Mucosa of rectum (tissue), 2 donors: ENCODE data around the gene SAE1.

Experiments used
- H3K27ac ChIP-seq, 2 donors: one replicate each; pipeline ENCODE4 v1.7.0; 2013; ENCODE audit warnings: inconsistent platforms in 2 of 2, low read depth in 2 of 2, low read length in 2 of 2
- H3K27me3 ChIP-seq, 2 donors: one replicate each; pipeline ENCODE4 v1.7.0; 2013; ENCODE audit warnings: low read length in 2 of 2; ENCODE audit not compliant: control insufficient read depth in 2 of 2, insufficient read depth in 2 of 2
- H3K36me3 ChIP-seq, 2 donors: one replicate each; pipeline ENCODE4 v1.7.0; 2013; ENCODE audit warnings: low read length in 2 of 2; ENCODE audit not compliant: control insufficient read depth in 2 of 2, insufficient read depth in 2 of 2
- H3K4me1 ChIP-seq, 2 donors: one replicate each; pipeline ENCODE4 v1.7.0; 2013; ENCODE audit warnings: low read length in 2 of 2, mild to moderate bottlenecking in 1 of 2; ENCODE audit not compliant: control insufficient read depth in 2 of 2, insufficient read depth in 2 of 2
- H3K4me3 ChIP-seq, 2 donors: one replicate each; pipeline ENCODE4 v1.7.0; 2013; ENCODE audit warnings: low read length in 2 of 2
- H3K9ac ChIP-seq, 2 donors: one replicate each; pipeline ENCODE4 v1.7.0; 2013; ENCODE audit warnings: low read length in 2 of 2, low read depth in 1 of 2, mild to moderate bottlenecking in 1 of 2
- H3K9me3 ChIP-seq, 2 donors: one replicate each; pipeline ENCODE4 v1.7.0; 2013; ENCODE audit warnings: low read length in 2 of 2; ENCODE audit not compliant: control insufficient read depth in 2 of 2
- donor health status: healthy.
- donor health status: Normal muscosa, but diverticular disease.

Gene SAE1

DNA sequence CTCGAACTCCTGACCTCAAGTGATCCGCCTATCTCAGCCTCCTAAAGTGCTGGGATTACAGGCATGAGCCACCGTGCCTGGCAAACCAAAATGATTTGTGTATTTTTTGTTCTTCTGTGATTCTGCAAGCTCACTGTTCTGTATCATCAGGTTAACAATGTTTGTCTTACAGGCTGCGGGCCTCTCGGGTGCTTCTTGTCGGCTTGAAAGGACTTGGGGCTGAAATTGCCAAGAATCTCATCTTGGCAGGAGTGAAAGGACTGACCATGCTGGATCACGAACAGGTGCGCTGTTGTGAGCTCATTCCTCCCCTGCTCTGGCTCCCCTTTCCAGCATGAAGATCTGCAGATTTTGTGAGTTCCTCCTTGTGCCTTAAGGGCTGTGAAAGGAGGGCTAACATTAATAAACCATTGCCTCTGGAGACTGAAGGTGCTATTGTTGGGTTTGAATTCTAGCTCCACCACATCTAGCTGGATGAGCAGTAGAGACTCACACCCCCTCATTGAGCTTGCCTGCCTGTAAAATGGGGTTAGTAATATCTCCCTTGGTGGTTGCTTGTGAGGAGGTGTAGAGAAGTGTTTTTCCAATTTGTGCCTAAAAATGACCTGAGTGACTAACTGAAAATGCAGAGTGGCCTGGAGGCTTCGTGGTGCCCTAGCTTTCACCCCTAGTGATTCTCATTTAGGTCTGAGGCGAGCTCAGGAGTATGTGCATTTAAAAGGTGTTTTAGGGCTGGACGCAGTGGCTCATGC is 12.9 kb downstream of the SAE1 start:
- no peak overlapping the region for H3K9ac ChIP-seq

GRCh38 chr19:47144630-47145029 is 14.0 kb downstream of the SAE1 start:
- Histone ChIP-seq H3K9ac (no peak overlapping the region), H3K36me3 (peaks cover 15 to 31% of the 10 kb centered on the region in 2 donors), H3K27ac (no peak overlapping the region), H3K4me3 (no peak overlapping the region), H3K4me1 (no peaks in the 10 kb centered on the region), H3K9me3 (no peaks in the 10 kb centered on the region), H3K27me3 (no peaks in the 10 kb centered on the region)

More for the DNA sequence above, 12.9 kb downstream of the SAE1 start:
- Histone ChIP-seq H3K36me3 (peaks cover 15 to 31% of the 10 kb centered on the region in 2 donors), H3K9me3 (no peaks in the 10 kb centered on the region), H3K4me1 (no peaks in the 10 kb centered on the region), H3K4me3 (no peak overlapping the region), H3K27ac (no peak overlapping the region), H3K27me3 (no peaks in the 10 kb centered on the region)

- Histone ChIP-seq H3K4me1 (no peaks in the 10 kb centered on the region), H3K9me3 (no peaks in the 10 kb centered on the region), H3K4me3 (no peak overlapping the region), H3K27me3 (no peaks in the 10 kb centered on the region), H3K36me3 (peaks cover 21 to 38% of the 10 kb centered on the region in 2 donors), H3K9ac (no peak overlapping the region), H3K27ac (no peak overlapping the region)
Observed at GRCh38 chr19:47145639-47146486, 15.2 kb downstream of the SAE1 start.

DNA sequence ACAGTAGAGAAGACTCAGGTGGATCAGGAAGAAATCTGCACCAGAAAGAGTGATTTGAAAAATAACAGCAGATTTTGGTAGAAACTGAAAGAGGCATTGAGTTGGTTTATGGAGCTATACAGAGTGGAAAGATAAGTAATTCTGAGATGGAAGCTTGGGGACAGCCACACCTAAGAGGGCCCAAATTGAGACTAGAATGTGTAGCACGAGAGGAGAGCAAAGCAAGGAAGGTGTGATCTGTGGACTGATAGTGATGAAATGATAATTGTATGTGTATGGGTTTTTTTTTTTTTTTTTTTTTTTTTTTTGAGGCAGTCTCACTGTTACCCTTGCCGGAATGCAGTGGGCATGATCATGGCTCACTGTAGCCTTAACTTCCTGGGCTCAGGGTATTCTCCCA is 16.3 kb downstream of the SAE1 start:
- no peak overlapping the region for H3K4me3 ChIP-seq
- H3K4me1 ChIP-seq, result peaks cover 0 to 5% of the 10 kb centered on the region in 2 donors
- H3K27me3 ChIP-seq, result no peaks in the 10 kb centered on the region
- no peak overlapping the region for H3K27ac ChIP-seq
- H3K9me3 ChIP-seq, result no peaks in the 10 kb centered on the region
- H3K9ac ChIP-seq, result no peak overlapping the region
- peaks cover 25 to 38% of the 10 kb centered on the region in 2 donors for H3K36me3 ChIP-seq

GRCh38 chr19:47151627-47152026 is 21.0 kb downstream of the SAE1 start:
- Histone ChIP-seq H3K36me3 (peaks cover 20 to 21% of the 10 kb centered on the region in 2 donors), H3K27me3 (no peaks in the 10 kb centered on the region), H3K9ac (no peak overlapping the region), H3K4me3 (no peak overlapping the region), H3K27ac (peak overlapping the region; percentile 35 to 39), H3K9me3 (no peaks in the 10 kb centered on the region), H3K4me1 (peaks cover 16 to 21% of the 10 kb centered on the region in 2 donors)

GRCh38 chr19:47152205-47152604 is 21.6 kb downstream of the SAE1 start:
- Histone ChIP-seq H3K9ac (no peak overlapping the region), H3K36me3 (peaks cover 19 to 20% of the 10 kb centered on the region in 2 donors), H3K4me3 (no peak overlapping the region), H3K27me3 (no peaks in the 10 kb centered on the region), H3K4me1 (peaks cover 22 to 26% of the 10 kb centered on the region in 2 donors), H3K27ac (peak overlapping the region; percentile 35 to 39), H3K9me3 (no peaks in the 10 kb centered on the region)

- no peaks in the 10 kb centered on the region for H3K9me3 ChIP-seq
- H3K9ac ChIP-seq, result no peak overlapping the region
- peaks cover 26 to 31% of the 10 kb centered on the region in 2 donors for H3K4me1 ChIP-seq
- peaks cover 19 to 20% of the 10 kb centered on the region in 2 donors for H3K36me3 ChIP-seq
- no peaks in the 10 kb centered on the region for H3K27me3 ChIP-seq
- no peak overlapping the region for H3K4me3 ChIP-seq
- H3K27ac ChIP-seq, result peak overlapping the region; percentile 35 to 39
Observed at GRCh38 chr19:47152632-47153031, 22.0 kb downstream of the SAE1 start.

DNA sequence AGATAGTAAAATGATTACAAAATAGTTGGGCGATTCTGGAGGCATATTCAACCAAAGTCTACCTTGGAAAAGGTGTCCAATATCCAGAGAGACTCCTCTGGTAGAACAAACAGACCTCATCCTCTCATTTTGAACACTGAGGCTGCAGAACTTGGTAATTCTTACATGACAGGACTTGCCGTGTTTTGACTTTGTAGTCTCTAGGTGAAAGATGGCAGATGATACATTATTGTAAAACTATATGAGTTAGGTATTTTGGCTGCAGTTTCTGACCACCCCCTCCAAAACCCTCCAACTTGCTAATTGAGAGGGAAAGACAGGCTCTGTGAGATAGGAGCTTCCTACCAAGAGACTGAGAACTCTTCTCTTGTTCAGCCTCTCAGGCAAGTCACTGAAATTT is 22.6 kb downstream of the SAE1 start:
- Histone ChIP-seq H3K27me3 (no peaks in the 10 kb centered on the region), H3K27ac (peak overlapping the region; percentile 35 to 39), H3K9me3 (no peaks in the 10 kb centered on the region), H3K9ac (no peak overlapping the region), H3K4me3 (no peak overlapping the region), H3K4me1 (peaks cover 32 to 37% of the 10 kb centered on the region in 2 donors), H3K36me3 (peaks cover 16 to 18% of the 10 kb centered on the region in 2 donors)

DNA sequence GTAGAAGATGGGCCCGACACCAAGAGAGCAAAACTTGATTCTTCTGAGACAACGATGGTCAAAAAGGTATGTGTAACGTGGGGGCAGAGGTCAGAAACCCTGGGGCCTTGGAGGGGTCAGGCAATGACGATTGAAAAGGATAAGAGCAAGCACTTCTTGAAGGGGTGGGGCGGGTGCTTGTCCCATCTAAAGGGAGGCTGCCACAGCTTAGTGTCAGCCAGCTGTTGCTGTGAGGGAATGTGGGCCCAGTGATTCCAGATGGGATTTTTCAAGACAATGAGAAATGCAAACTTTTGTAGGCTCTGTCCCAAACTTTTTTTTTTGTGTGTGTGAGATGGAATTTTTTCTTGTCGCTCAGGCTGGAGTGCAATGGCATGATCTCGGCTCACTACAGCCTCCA is 24.5 kb downstream of the SAE1 start:
- Histone ChIP-seq H3K4me1 (peaks cover 42 to 43% of the 10 kb centered on the region in 2 donors), H3K27ac (peak overlapping the region; percentile 10 to 26), H3K4me3 (no peak overlapping the region), H3K36me3 (peaks cover 16 to 21% of the 10 kb centered on the region in 2 donors), H3K27me3 (no peaks in the 10 kb centered on the region), H3K9me3 (no peaks in the 10 kb centered on the region), H3K9ac (no peak overlapping the region)

- Histone ChIP-seq H3K27ac (peak overlapping the region; percentile 82 to 85), H3K9ac (peak overlapping the region; percentile 5 to 21), H3K4me1 (peaks cover 37 to 43% of the 10 kb centered on the region in 2 donors), H3K27me3 (no peaks in the 10 kb centered on the region), H3K36me3 (peaks cover 5 to 20% of the 10 kb centered on the region in 2 donors), H3K9me3 (no peaks in the 10 kb centered on the region), H3K4me3 (no peak overlapping the region)
Observed at GRCh38 chr19:47156861-47157430, 26.3 kb downstream of the SAE1 start.
